ENCODE measurements around the gene INPP4B. TPM values are rescaled to one million over a fixed set of nuclear protein-coding genes. Genes with fewer than 3 reads are reported as not detected.

INPP4B gene
- total and polyA plus RNA-seq, 2 donors: 2.3 to 7.8 TPM

DNA sequence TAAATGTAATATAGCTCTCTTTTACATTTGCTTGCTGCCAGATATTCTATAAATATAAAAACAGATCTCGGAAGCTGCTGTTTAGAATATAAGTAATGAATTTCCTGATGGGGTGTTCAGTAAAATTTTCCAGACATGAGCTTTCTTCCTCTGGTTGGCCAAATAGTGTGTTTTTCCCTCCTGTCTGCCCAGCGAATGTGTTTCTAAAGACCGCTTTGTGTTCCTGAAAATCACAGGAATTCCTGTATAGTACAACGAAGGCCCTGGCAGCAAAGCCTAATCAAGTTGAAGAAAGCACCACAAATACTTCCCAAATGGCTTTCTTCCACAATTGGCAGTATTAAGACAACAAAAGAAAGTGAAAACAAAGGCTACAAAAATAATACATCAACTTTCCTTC lies 494.1 kb downstream of the INPP4B start:
- 68% methylated on average over 4 of the region's 4 CpGs for WGBS
- no peak overlapping the region for H3K4me3 ChIP-seq (ENCODE audit: low read length in 2 of 2)
- no peaks in the 10 kb centered on the region for H3K9me3 ChIP-seq (ENCODE audit: control insufficient read depth in 2 of 2, insufficient read depth in 1 of 2, low read length in 1 of 2)
- H3K27ac ChIP-seq (ENCODE audit: low read depth in 1 of 2, low read length in 1 of 2): no peak overlapping the region
- DNase-seq (ENCODE audit: low read depth in 6 of 9, low spot score in 9 of 9): no peak
- H3K27me3 ChIP-seq (ENCODE audit: control insufficient read depth in 2 of 2, insufficient read depth in 1 of 2, low read length in 1 of 2): no peaks in the 10 kb centered on the region
- H3K4me1 ChIP-seq (ENCODE audit: control insufficient read depth in 2 of 2, insufficient read depth in 2 of 2, low read length in 2 of 2): peaks cover 0 to 2% of the 10 kb centered on the region in 2 donors
- no peaks in the 10 kb centered on the region for H3K36me3 ChIP-seq (ENCODE audit: control insufficient read depth in 2 of 2, insufficient read depth in 2 of 2, low read length in 1 of 2)

- H3K27me3 ChIP-seq (ENCODE audit: control insufficient read depth in 2 of 2, insufficient read depth in 1 of 2, low read length in 1 of 2): no peaks in the 10 kb centered on the region
- no peaks in the 10 kb centered on the region for H3K9me3 ChIP-seq (ENCODE audit: control insufficient read depth in 2 of 2, insufficient read depth in 1 of 2, low read length in 1 of 2)
- DNase-seq (ENCODE audit: low read depth in 6 of 9, low spot score in 9 of 9): no peak
- no peak overlapping the region for H3K27ac ChIP-seq (ENCODE audit: low read depth in 1 of 2, low read length in 1 of 2)
- H3K4me3 ChIP-seq (ENCODE audit: low read length in 2 of 2): no peak overlapping the region
- peaks cover 0 to 2% of the 10 kb centered on the region in 2 donors for H3K4me1 ChIP-seq (ENCODE audit: control insufficient read depth in 2 of 2, insufficient read depth in 2 of 2, low read length in 2 of 2)
- no peaks in the 10 kb centered on the region for H3K36me3 ChIP-seq (ENCODE audit: control insufficient read depth in 2 of 2, insufficient read depth in 2 of 2, low read length in 1 of 2)
Measured at GRCh38 chr4:142350871-142351270, 495.2 kb downstream of the INPP4B start.

- DNase-seq (ENCODE audit: low read depth in 6 of 9, low spot score in 9 of 9): no peak
- Histone ChIP-seq H3K4me1 (ENCODE audit: control insufficient read depth in 2 of 2, insufficient read depth in 2 of 2, low read length in 2 of 2) (no peaks in the 10 kb centered on the region), H3K9me3 (ENCODE audit: control insufficient read depth in 2 of 2, insufficient read depth in 1 of 2, low read length in 1 of 2) (no peaks in the 10 kb centered on the region), H3K27me3 (ENCODE audit: control insufficient read depth in 2 of 2, insufficient read depth in 1 of 2, low read length in 1 of 2) (no peaks in the 10 kb centered on the region), H3K27ac (ENCODE audit: low read depth in 1 of 2, low read length in 1 of 2) (no peak overlapping the region), H3K4me3 (ENCODE audit: low read length in 2 of 2) (no peak overlapping the region), H3K36me3 (ENCODE audit: control insufficient read depth in 2 of 2, insufficient read depth in 2 of 2, low read length in 1 of 2) (no peaks in the 10 kb centered on the region)
- WGBS: 100% methylated on average over 1 of the region's 1 CpG
Measured at GRCh38 chr4:142348613-142349021, 497.5 kb downstream of the INPP4B start.

DNA sequence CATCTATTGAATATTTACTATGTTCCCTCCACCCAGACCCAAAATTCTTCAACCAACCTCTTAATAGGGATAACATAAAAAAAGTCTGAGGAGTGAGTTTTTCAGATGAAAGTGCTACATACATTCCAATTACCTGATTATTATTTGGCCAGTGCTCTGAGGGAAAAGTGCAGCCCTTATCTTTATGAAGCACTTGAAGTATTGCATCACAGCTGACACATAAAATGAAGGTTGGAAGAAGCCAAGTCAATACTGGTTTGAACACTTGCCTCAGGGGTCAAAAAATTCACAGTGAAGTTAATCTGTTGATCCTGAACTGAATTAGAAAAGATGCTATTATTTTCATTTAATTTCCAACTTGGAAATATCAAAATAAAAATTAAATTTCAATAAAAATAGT lies 498.9 kb downstream of the INPP4B start:
- Histone ChIP-seq H3K27me3 (ENCODE audit: control insufficient read depth in 2 of 2, insufficient read depth in 1 of 2, low read length in 1 of 2) (no peaks in the 10 kb centered on the region), H3K4me3 (ENCODE audit: low read length in 2 of 2) (no peak overlapping the region)
- DNase-seq (ENCODE audit: low read depth in 6 of 9, low spot score in 9 of 9): no peak

DNA sequence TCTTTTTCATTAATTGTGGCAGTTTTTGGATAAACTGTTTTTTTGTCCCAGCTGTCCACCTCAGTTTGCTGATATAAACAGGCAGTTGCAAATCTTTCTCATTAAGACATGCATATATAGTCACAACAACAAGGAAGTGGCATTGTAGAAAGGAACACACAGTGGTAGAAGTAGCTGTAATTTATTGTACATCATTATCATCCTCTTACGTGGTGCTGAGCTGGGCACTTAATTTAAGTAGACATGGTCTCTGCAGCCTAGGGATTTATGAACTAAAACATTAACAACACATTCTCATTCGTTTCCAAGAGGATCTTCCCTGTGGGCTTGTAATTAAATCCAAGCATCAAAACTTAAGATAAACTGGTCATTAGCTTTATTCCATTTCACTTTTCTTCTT lies 500.2 kb downstream of the INPP4B start:
- WGBS: 94% methylated on average over 2 of the region's 2 CpGs
- Histone ChIP-seq H3K27ac (ENCODE audit: low read depth in 1 of 2, low read length in 1 of 2) (no peak overlapping the region), H3K36me3 (ENCODE audit: control insufficient read depth in 2 of 2, insufficient read depth in 2 of 2, low read length in 1 of 2) (no peaks in the 10 kb centered on the region), H3K4me1 (ENCODE audit: control insufficient read depth in 2 of 2, insufficient read depth in 2 of 2, low read length in 2 of 2) (no peaks in the 10 kb centered on the region), H3K4me3 (ENCODE audit: low read length in 2 of 2) (no peak overlapping the region), H3K9me3 (ENCODE audit: control insufficient read depth in 2 of 2, insufficient read depth in 1 of 2, low read length in 1 of 2) (no peaks in the 10 kb centered on the region), H3K27me3 (ENCODE audit: control insufficient read depth in 2 of 2, insufficient read depth in 1 of 2, low read length in 1 of 2) (no peaks in the 10 kb centered on the region)
- no peak for DNase-seq (ENCODE audit: low read depth in 6 of 9, low spot score in 9 of 9)

More for the DNA sequence above, 498.9 kb downstream of the INPP4B start:
- Histone ChIP-seq H3K4me1 (ENCODE audit: control insufficient read depth in 2 of 2, insufficient read depth in 2 of 2, low read length in 2 of 2) (no peaks in the 10 kb centered on the region), H3K27ac (ENCODE audit: low read depth in 1 of 2, low read length in 1 of 2) (no peak overlapping the region), H3K9me3 (ENCODE audit: control insufficient read depth in 2 of 2, insufficient read depth in 1 of 2, low read length in 1 of 2) (no peaks in the 10 kb centered on the region), H3K36me3 (ENCODE audit: control insufficient read depth in 2 of 2, insufficient read depth in 2 of 2, low read length in 1 of 2) (no peaks in the 10 kb centered on the region)

DNA sequence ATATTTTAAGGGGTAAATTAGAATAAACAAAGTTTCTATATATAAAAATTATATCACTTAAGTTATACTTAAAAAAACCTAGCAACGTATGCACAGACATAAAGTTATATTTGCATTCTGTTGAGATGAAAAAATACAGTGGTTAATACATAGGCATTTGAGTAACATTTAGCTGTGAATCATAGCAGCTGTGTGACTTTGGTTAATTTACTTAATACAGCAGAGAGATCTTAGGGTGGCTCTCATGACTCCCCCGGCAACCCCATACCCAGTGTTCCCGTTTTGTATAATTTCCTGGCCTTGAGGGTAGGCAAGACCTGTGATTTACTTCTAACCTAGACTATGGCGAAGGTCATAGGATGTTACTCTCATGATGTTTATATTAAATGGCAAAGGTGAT lies 504.8 kb downstream of the INPP4B start:
- peaks cover 0 to 4% of the 10 kb centered on the region in 2 donors for H3K9me3 ChIP-seq (ENCODE audit: control insufficient read depth in 2 of 2, insufficient read depth in 1 of 2, low read length in 1 of 2)
- no peaks in the 10 kb centered on the region for H3K4me1 ChIP-seq (ENCODE audit: control insufficient read depth in 2 of 2, insufficient read depth in 2 of 2, low read length in 2 of 2)
- no peaks in the 10 kb centered on the region for H3K27me3 ChIP-seq (ENCODE audit: control insufficient read depth in 2 of 2, insufficient read depth in 1 of 2, low read length in 1 of 2)
- 97% methylated on average over 4 of the region's 4 CpGs for WGBS
- no peak overlapping the region for H3K4me3 ChIP-seq (ENCODE audit: low read length in 2 of 2)
- H3K36me3 ChIP-seq (ENCODE audit: control insufficient read depth in 2 of 2, insufficient read depth in 2 of 2, low read length in 1 of 2): no peaks in the 10 kb centered on the region
- no peak overlapping the region for H3K27ac ChIP-seq (ENCODE audit: low read depth in 1 of 2, low read length in 1 of 2)
- DNase-seq (ENCODE audit: low read depth in 6 of 9, low spot score in 9 of 9): no peak

DNA sequence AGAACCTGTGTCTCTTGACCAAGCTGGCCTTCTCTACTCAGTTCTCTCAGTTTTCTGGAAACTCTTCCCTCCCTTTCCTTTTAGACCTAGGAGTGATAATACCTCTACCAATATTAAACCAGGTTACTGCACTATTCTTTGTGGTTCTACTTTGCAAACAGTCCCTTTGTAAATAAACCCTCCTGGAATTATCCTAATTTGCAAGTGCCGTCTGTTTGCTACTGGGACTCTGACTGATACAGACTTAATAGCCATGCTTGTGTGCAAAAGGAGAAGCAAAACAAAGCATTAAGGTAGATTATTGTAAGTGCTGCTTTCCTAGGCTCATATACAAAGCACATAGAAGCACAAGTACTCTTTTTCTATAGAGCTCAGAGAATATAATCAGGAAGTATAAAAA lies 507.0 kb downstream of the INPP4B start:
- H3K27me3 ChIP-seq (ENCODE audit: control insufficient read depth in 2 of 2, insufficient read depth in 1 of 2, low read length in 1 of 2): no peaks in the 10 kb centered on the region
- no peaks in the 10 kb centered on the region for H3K4me1 ChIP-seq (ENCODE audit: control insufficient read depth in 2 of 2, insufficient read depth in 2 of 2, low read length in 2 of 2)
- no peak for DNase-seq (ENCODE audit: low read depth in 6 of 9, low spot score in 9 of 9)
- peaks cover 0 to 9% of the 10 kb centered on the region in 2 donors for H3K9me3 ChIP-seq (ENCODE audit: control insufficient read depth in 2 of 2, insufficient read depth in 1 of 2, low read length in 1 of 2)
- 99% methylated on average over 1 of the region's 1 CpG for WGBS
- H3K4me3 ChIP-seq (ENCODE audit: low read length in 2 of 2): no peak overlapping the region
- no peaks in the 10 kb centered on the region for H3K36me3 ChIP-seq (ENCODE audit: control insufficient read depth in 2 of 2, insufficient read depth in 2 of 2, low read length in 1 of 2)
- H3K27ac ChIP-seq (ENCODE audit: low read depth in 1 of 2, low read length in 1 of 2): no peak overlapping the region

DNA sequence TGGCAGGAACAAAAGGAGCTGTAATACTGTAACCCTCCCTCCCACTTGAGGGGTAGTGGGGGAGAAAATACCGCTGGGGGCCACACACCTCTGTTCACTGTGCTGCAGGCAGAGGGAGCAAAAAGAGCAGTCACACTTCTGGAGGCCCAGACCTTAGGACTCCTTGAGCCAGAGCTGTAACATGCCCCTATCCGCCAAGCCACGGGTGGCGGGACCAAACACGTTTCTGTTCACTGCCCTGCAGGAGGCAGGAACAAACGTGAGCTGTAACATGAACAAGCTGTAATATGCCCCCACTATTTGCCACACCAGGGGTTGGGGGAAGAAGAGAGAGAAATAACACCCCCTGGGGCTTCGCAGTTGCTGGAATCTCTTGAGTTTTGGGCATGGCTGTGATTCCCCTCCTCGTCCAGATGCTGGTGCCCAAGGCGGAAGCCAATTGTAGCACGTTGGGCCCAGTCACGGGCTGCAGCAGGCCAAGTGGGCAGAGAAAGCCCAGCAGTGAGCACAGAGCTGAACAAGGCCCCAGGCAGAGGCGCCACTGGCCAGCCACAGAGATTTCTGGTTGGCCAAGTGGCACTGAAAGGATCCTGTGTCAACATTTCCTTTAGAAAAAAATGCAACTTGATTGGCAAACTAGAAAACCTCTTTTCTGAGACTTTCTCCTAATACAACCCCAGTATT lies 509.7 kb downstream of the INPP4B start:
- no peaks in the 10 kb centered on the region for H3K36me3 ChIP-seq (ENCODE audit: control insufficient read depth in 2 of 2, insufficient read depth in 2 of 2, low read length in 1 of 2)
- H3K9me3 ChIP-seq (ENCODE audit: control insufficient read depth in 2 of 2, insufficient read depth in 1 of 2, low read length in 1 of 2): peaks cover 0 to 9% of the 10 kb centered on the region in 2 donors
- no peak overlapping the region for H3K27ac ChIP-seq (ENCODE audit: low read depth in 1 of 2, low read length in 1 of 2)
- 97% methylated on average over 12 of the region's 12 CpGs for WGBS
- H3K4me1 ChIP-seq (ENCODE audit: control insufficient read depth in 2 of 2, insufficient read depth in 2 of 2, low read length in 2 of 2): no peaks in the 10 kb centered on the region
- DNase-seq (ENCODE audit: low read depth in 6 of 9, low spot score in 9 of 9): no peak
- no peaks in the 10 kb centered on the region for H3K27me3 ChIP-seq (ENCODE audit: control insufficient read depth in 2 of 2, insufficient read depth in 1 of 2, low read length in 1 of 2)
- no peak overlapping the region for H3K4me3 ChIP-seq (ENCODE audit: low read length in 2 of 2)

DNA sequence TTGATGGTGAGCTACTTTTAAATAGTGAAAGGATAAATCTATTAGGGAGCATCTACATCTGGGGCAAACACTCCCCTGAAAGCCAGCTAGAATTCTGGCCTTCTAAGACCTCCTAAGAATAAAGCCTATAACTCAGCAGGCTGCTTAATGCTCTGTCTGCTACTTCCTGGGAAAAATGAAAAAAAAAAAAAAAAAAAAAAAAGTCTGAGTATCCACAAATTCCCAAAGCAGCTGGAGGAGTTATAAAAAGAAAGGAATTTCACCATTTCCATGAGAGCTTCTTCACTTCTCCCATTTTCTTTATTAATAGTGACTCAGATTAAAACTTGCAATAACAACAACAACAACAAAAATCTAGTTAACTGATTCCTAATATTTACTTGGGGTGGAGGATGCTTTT lies 511.2 kb downstream of the INPP4B start:
- no peak overlapping the region for H3K4me3 ChIP-seq (ENCODE audit: low read length in 2 of 2)
- H3K36me3 ChIP-seq (ENCODE audit: control insufficient read depth in 2 of 2, insufficient read depth in 2 of 2, low read length in 1 of 2): no peaks in the 10 kb centered on the region
- H3K4me1 ChIP-seq (ENCODE audit: control insufficient read depth in 2 of 2, insufficient read depth in 2 of 2, low read length in 2 of 2): no peaks in the 10 kb centered on the region
- H3K27ac ChIP-seq (ENCODE audit: low read depth in 1 of 2, low read length in 1 of 2): no peak overlapping the region
- H3K27me3 ChIP-seq (ENCODE audit: control insufficient read depth in 2 of 2, insufficient read depth in 1 of 2, low read length in 1 of 2): no peaks in the 10 kb centered on the region
- peaks cover 0 to 9% of the 10 kb centered on the region in 2 donors for H3K9me3 ChIP-seq (ENCODE audit: control insufficient read depth in 2 of 2, insufficient read depth in 1 of 2, low read length in 1 of 2)
- DNase-seq (ENCODE audit: low read depth in 6 of 9, low spot score in 9 of 9): no peak
